Kidney epithelial cell (primary cell): ENCODE results near the gene HCN2. TPM values are rescaled to one million over a fixed set of nuclear protein-coding genes. Genes with fewer than 3 reads are reported as not detected.

Experiments
- DNase-seq: peaks from one replicate; pipeline ENCODE4 v3.0.0-alpha.2; 2010; ENCODE audit warnings: low read depth
- H3K27me3 ChIP-seq: 2 replicates; pipeline ENCODE4 v1.6.0; 2011; ENCODE audit warnings: low read length; ENCODE audit not compliant: control insufficient read depth, insufficient read depth
- H3K36me3 ChIP-seq: 2 replicates; pipeline ENCODE4 v1.5.1; 2011; ENCODE audit warnings: low read length; ENCODE audit not compliant: control insufficient read depth, insufficient read depth
- H3K4me3 ChIP-seq: 2 replicates; pipeline ENCODE4 v1.5.1; 2011; ENCODE audit warnings: low read depth, mild to moderate bottlenecking, control low read depth, low read length
- CTCF ChIP-seq: IDR thresholded peaks from 2 replicates; pipeline ENCODE4 v1.5.1; 2011; ENCODE audit warnings: mild to moderate bottlenecking, moderate library complexity, low read length, control low read depth, inconsistent platforms; ENCODE audit not compliant: insufficient read depth, poor library complexity, severe bottlenecking
- total RNA-seq: library from RNA; depleted of rRNA; stranded (reverse); fragments of >200 nt; gene quantifications from 2 replicates; pipeline ENCODE4 v1.2.3, GENCODE V29; 2015

HCN2 gene
- total RNA-seq, 1 donor from 2014 or later, result 0.13 TPM

- Histone ChIP-seq H3K4me3 (no peak overlapping the region), H3K27me3 (no peaks in the 10 kb centered on the region), H3K36me3 (no peaks in the 10 kb centered on the region)
- DNase-seq, result no peak
- no peak for TF ChIP-seq CTCF
Measured at GRCh38 chr19:556611-557382, 32.9 kb upstream of the HCN2 start.

DNA sequence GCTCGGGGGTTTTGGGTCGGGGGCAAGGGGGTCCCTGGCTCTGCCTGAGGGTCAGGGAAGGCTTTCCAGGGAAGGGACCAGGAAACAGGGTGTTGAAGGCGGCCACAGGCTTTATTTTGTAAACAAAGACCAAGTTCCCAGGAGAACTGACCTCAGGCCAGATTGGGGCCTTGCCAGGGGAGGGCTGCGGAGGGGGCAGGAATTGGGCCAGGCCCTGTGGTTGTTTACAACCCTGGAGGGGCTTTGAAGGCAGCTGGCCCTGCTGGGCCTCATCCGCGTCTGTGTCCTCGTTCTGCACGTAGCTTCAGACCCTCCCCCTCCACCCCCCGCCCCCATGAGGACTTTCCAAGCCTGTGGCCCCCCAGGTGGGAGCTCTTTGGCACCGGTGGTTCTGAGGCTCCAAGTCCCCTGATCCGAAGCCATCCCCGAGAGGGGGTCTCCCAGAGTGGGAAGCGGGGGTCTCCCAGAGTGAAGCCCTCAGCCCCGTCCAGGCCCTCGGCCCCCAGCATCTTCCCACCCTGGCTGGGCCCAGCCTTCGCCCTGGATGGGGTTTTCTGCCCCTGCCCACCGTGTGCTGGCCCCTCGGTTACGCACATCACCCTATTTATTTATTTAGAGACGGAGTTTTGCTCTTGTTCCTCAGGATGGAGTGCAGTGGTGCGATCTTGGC lies 30.8 kb upstream of the HCN2 start:
- no peak overlapping the region for H3K4me3 ChIP-seq
- H3K27me3 ChIP-seq, result no peaks in the 10 kb centered on the region
- no peaks in the 10 kb centered on the region for H3K36me3 ChIP-seq
- DNase-seq, result no peak
- no peak for TF ChIP-seq CTCF

DNA sequence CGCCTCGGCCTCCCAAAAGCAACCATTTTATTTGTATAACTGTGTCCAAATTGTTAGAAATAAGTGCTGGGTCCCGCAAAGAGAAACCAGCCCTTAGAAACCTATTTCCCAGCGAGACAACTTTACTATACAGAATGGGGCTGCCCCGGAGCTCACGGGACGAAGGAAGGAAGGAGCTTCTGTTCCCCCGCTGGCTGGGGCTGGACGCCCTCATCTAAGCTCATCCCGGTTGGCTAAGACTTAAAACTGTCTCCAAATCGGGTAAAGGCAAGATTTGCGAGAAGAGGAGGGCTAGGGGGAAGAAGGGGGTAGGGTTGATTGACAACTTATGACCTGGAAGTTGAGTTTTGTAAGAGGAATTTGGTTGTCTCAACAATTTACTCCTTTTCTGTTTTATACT lies 29.6 kb upstream of the HCN2 start:
- no peaks in the 10 kb centered on the region for H3K36me3 ChIP-seq
- no peaks in the 10 kb centered on the region for H3K27me3 ChIP-seq
- TF ChIP-seq CTCF, result no peak
- DNase-seq, result no peak
- H3K4me3 ChIP-seq, result no peak overlapping the region

DNA sequence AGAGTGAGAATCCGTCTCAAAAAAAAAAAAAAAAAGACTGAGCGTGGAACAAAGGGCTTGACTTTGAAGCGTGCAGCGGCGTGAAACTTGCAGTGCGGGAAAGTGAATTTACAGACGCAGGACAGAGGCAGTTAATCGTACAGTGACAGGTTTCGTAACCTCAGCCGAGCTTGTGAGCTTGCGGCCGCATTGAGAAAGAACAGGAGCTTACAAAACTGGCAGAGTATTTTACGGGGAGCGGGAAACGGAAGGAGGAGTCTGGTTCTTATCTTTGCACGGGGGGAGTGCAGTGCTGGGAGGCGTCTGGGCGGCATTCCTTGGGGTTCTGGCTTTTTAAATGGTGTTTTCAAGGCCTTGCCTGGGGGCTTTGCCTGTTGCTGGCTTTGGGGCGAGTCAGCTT lies 23.3 kb upstream of the HCN2 start:
- TF ChIP-seq CTCF, result no peak
- no peaks in the 10 kb centered on the region for H3K27me3 ChIP-seq
- no peak overlapping the region for H3K4me3 ChIP-seq
- H3K36me3 ChIP-seq, result no peaks in the 10 kb centered on the region
- DNase-seq, result no peak

GRCh38 chr19:566844-567243 lies 22.8 kb upstream of the HCN2 start:
- Histone ChIP-seq H3K36me3 (no peaks in the 10 kb centered on the region), H3K27me3 (no peaks in the 10 kb centered on the region), H3K4me3 (no peak overlapping the region)
- no peak for TF ChIP-seq CTCF
- DNase-seq, result no peak
